MCF 10A (cell line): ENCODE data around the gene CYSLTR2. TPM values are rescaled to one million over a fixed set of nuclear protein-coding genes. Genes with fewer than 3 reads are reported as not detected.

Source experiments
- BruUV-seq: library from RNA; stranded (reverse); fragments of 400-500 nt; replicated peaks from 2 replicates; lab custom pipeline; 2021; lab: Mats Ljungman, UMichigan
- CTCF ChIA-PET: fragments of 300-600 bp; sonication (Branson Sonifier 250); formaldehyde crosslinking; extraction: SDS; loops from one replicate; lab custom pipeline; 2021; ENCODE audit warnings: antibody characterized with exemption, inconsistent platforms; lab: Yijun Ruan, JAX
- POLR2A ChIA-PET: fragments of 300-600, 350-650 bp; sonication (Branson Sonifier 250); formaldehyde crosslinking; extraction: SDS; loops from one replicate; lab custom pipeline; 2020; ENCODE audit warnings: antibody characterized with exemption, inconsistent platforms; lab: Yijun Ruan, JAX
- DNase-seq: peaks from one replicate; pipeline ENCODE4 v3.0.0-alpha.2; 2018; ENCODE audit not compliant: unreplicated experiment
- H3K27ac Mint-ChIP-seq: one replicate; pipeline ENCODE4 v1.8.0; 2022; ENCODE audit warnings: mild to moderate bottlenecking, low read depth, mixed read lengths; ENCODE audit not compliant: unreplicated experiment
- H3K27me3 Mint-ChIP-seq: one replicate; pipeline ENCODE4 v1.8.0; 2022; ENCODE audit warnings: mixed read lengths; ENCODE audit not compliant: insufficient read depth, unreplicated experiment
- H3K36me3 Mint-ChIP-seq: one replicate; pipeline ENCODE4 v1.8.0; 2022; ENCODE audit warnings: mild to moderate bottlenecking, moderate library complexity, mixed read lengths; ENCODE audit not compliant: insufficient read depth, unreplicated experiment
- H3K4me1 Mint-ChIP-seq: one replicate; pipeline ENCODE4 v1.8.0; 2022; ENCODE audit warnings: mixed read lengths; ENCODE audit not compliant: insufficient read depth, unreplicated experiment
- H3K4me3 Mint-ChIP-seq: one replicate; pipeline ENCODE4 v1.8.0; 2022; ENCODE audit warnings: mild to moderate bottlenecking, moderate library complexity, mixed read lengths; ENCODE audit not compliant: unreplicated experiment
- H3K9me3 Mint-ChIP-seq: one replicate; pipeline ENCODE4 v1.8.0; 2022; ENCODE audit warnings: mixed read lengths; ENCODE audit not compliant: unreplicated experiment
- intact Hi-C: fragments of 100-400 bp; cut with micrococcal nuclease; formaldehyde crosslinking; loops from 2 replicates; pipeline ENCODE4 v1.14.1; 2022
- total RNA-seq: library from RNA; stranded (reverse); gene quantifications from 2 replicates; pipeline ENCODE4 v1.2.3, GENCODE V29; 2022
- TF ChIP-seq, protein P1 (sequence below): fragments of 200-600 bp; IDR thresholded peaks from one replicate; pipeline ENCODE4 v1.8.0; 2022; ENCODE audit warnings: antibody characterized with exemption, mild to moderate bottlenecking; ENCODE audit not compliant: unreplicated experiment

The CYSLTR2 gene
- total RNA-seq, 1 experiment from 2014 or later = not detected

DNA sequence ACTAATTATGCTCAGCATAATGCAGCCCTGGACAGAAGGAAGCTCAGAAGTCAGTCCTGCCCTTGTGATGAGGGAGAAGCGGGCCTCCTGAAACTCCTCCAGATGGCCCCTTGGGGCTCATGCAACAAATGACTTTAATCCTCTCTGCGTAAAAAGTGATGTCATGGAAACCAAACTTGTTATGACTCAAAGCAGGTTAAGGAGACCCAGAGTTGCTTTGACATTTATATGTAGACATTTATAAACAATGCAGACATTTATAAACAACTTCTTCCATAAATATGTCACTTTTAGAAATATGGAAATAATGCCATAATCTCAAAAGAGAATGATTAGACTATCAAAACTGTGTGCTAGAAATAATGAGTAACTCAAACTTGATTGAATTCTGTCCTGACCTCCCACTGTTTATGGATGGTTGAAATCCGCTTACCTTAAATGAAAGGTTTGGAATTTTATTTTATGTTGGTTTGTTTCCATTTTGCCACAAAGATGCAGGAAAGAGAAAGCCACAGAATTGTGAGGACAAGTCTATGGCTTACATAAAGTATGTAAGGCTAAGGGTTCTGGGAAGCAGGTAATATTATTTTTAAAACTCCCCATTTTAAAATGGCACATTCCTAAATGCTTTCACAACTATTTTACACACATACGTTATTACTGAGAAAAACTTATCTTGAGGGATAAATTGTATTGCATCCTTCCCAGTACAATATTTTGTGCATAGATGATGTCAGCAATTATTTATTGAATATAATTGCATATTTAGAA lies 73.7 kb downstream of the CYSLTR2 start:
- TF ChIP-seq, protein P1, sequence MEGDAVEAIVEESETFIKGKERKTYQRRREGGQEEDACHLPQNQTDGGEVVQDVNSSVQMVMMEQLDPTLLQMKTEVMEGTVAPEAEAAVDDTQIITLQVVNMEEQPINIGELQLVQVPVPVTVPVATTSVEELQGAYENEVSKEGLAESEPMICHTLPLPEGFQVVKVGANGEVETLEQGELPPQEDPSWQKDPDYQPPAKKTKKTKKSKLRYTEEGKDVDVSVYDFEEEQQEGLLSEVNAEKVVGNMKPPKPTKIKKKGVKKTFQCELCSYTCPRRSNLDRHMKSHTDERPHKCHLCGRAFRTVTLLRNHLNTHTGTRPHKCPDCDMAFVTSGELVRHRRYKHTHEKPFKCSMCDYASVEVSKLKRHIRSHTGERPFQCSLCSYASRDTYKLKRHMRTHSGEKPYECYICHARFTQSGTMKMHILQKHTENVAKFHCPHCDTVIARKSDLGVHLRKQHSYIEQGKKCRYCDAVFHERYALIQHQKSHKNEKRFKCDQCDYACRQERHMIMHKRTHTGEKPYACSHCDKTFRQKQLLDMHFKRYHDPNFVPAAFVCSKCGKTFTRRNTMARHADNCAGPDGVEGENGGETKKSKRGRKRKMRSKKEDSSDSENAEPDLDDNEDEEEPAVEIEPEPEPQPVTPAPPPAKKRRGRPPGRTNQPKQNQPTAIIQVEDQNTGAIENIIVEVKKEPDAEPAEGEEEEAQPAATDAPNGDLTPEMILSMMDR = no peak
- Mint-ChIP-seq H3K27ac (no peak overlapping the region), H3K36me3 (no peaks in the 10 kb centered on the region), H3K4me1 (peaks cover 9% of the 10 kb centered on the region), H3K4me3 (no peak overlapping the region), H3K9me3 (no peaks in the 10 kb centered on the region), H3K27me3 (no peaks in the 10 kb centered on the region)
- intact Hi-C loops = no loop called here
- DNase-seq = no peak
- POLR2A ChIA-PET = no interaction called here
- CTCF ChIA-PET = no interaction called here
- BruUV-seq = no TSS peak

DNA sequence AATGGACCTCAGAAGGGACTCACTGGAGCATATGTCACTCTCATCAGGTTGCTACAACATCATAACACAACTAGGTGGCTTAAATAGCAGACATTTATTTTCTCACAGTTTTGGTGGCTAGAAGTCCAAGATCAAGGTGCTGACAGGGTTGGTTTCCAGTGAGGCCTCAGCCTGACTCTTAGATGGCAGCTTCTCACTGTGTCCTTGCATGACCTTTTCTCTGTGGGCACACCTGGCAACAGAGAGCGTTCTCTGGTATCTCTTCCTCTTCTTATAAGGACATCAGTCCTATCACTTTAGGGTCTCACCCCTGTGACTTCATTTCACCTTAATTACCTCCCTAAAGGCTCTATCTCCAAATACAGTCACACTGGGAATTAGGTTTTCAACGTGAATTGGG lies 74.5 kb downstream of the CYSLTR2 start:
- Mint-ChIP-seq H3K36me3 (no peaks in the 10 kb centered on the region), H3K4me1 (peaks cover 9% of the 10 kb centered on the region), H3K4me3 (no peak overlapping the region), H3K27ac (no peak overlapping the region), H3K27me3 (no peaks in the 10 kb centered on the region), H3K9me3 (no peaks in the 10 kb centered on the region)
- BruUV-seq = no TSS peak
- TF ChIP-seq, protein P1 = no peak
- intact Hi-C loops = no loop called here
- no peak for DNase-seq
- ChIA-PET POLR2A (no interaction called here), CTCF (no interaction called here)

DNA sequence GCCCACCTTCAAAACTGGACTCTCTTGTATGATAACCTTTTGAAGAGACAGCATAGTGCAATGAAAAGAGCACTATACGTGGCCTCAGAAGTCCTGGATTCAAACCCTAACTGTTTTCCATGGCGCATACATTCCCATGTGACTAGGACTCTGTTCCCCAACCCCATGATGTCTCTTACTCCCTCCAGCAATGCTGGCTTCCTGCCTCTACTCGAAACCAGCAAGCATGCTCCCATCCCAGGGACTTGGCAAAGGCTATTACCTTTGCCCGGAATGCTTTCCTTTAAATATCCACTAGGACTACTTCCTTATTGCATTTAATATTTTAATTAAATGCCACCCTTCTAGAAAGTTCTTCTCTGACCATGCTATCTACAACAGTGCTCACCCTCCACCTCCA lies 75.1 kb downstream of the CYSLTR2 start:
- intact Hi-C loops = no loop called here
- TF ChIP-seq, protein P1 = no peak

DNA sequence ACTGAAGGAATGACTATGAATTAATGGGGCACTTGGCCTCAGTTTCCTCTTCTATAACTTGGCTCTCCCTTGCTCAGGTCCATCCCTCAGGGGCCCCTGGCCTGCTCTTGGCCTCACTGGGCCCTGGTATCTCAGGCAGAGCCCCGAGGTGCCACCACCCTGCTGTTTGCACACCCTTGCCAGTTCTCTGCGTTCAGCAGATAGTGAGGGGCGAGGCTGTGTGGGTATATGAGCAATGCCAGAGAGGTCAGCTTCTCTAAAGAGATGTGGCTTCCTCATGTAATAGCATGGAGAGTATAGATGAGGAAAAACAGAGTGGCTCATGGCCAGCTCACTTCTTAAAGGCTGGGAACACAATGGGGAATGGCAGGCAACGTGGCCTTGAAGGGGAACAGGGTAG lies 76.1 kb downstream of the CYSLTR2 start:
- Mint-ChIP-seq H3K4me3 (no peak overlapping the region), H3K27ac (no peak overlapping the region), H3K27me3 (no peaks in the 10 kb centered on the region), H3K36me3 (no peaks in the 10 kb centered on the region), H3K9me3 (no peaks in the 10 kb centered on the region), H3K4me1 (peaks cover 9% of the 10 kb centered on the region)
- POLR2A ChIA-PET = interaction anchor here (0.6 kb wide), 1 partner anchor 973 kb away, joined by 4 read pairs; no protein-coding TSS in a partner anchor
- TF ChIP-seq, protein P1 = no peak
- no TSS peak for BruUV-seq
- intact Hi-C loops = no loop called here
- CTCF ChIA-PET = no interaction called here
- no peak for DNase-seq

More for the DNA sequence above, 75.1 kb downstream of the CYSLTR2 start:
- Mint-ChIP-seq H3K27me3 (no peaks in the 10 kb centered on the region), H3K9me3 (no peaks in the 10 kb centered on the region), H3K36me3 (no peaks in the 10 kb centered on the region), H3K4me3 (no peak overlapping the region), H3K4me1 (peaks cover 9% of the 10 kb centered on the region), H3K27ac (no peak overlapping the region)
- no peak for DNase-seq
- no TSS peak for BruUV-seq
- ChIA-PET POLR2A (no interaction called here), CTCF (no interaction called here)
